Ovary (tissue), 3 donors: ENCODE measurements around the gene RHBDF2.

ENCODE experiments used
- CTCF ChIP-seq, 3 donors: fragments of 450-650 bp in 2 of 3; fragments of 200-600 bp in 1 of 3; IDR thresholded peaks; one replicate each; pipeline versions ENCODE4 v1.5.1 to v1.8.0; 2016 to 2022; ENCODE audit warnings: antibody characterized with exemption in 3 of 3, mild to moderate bottlenecking in 1 of 3
- EP300 ChIP-seq: sonication (generic); formaldehyde crosslinking; IDR thresholded peaks from one replicate; pipeline ENCODE4 v1.6.1; 2017; ENCODE audit warnings: antibody characterized with exemption
- POLR2A ChIP-seq: fragments of 450-650 bp; IDR thresholded peaks from one replicate; pipeline ENCODE4 v1.6.1; 2017; ENCODE audit warnings: antibody characterized with exemption, mild to moderate bottlenecking, moderate library complexity
- donor health status: DM: no; HTN: no; CAD: no.

- TF ChIP-seq CTCF (IDR thresholded peaks at IDR 0.05) (no peak), POLR2A (no peak), EP300 (no peak)
These were observed 47.8 kb downstream of the RHBDF2 start for GRCh38 chr17:76453431-76453743.
